Stimulated activated CD8-positive, alpha-beta memory T cell treated with anti-CD3 and anti-CD28 coated beads, Interleukin-7, amount 100 ng/mL, for 24 hours (primary cell): ENCODE results near the gene GLRA1.

Experiments used
- DNase-seq: peaks from one replicate; pipeline ENCODE4 v3.0.0-alpha.2; 2020; ENCODE audit warnings: low read depth

Gene GLRA1

DNA sequence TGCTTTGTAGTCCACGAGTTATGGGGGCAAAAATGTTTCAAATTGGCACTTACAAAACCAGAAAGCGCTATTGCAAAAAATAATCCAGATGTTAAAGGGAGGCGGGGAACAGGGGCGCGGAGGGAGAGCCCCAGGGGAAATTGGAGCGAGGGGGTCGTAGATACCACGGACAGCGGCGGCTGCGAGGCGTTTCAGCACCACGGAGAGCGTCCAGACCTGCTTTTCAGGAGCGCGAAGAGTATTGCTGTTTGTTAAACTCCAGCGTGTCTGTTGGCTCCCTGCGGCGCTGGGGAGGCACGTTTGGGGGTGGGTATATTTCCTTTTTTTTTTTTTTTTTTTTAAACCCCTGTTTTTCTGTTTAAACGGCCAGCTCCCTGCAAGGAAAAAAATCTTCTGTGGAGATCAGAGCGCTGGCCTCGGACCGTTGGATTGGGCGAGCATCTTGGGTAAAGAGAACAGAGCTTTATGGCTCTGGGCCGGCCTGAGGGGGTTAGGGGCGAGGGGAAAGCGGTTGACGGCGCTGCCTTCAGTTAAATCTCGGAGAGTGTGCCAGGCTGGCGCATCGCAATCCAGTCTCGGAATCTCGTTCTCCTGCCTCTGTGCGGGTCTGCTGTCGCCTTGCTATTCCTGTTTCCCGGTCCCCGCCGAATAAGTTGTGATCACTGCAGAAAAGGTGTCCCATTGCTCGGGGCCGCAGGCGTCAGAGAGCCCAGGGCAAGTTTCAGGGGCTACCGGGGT lies at the start of gene GLRA1:
GLRA1 (minus strand) TSS at position 288 of the 738 bp plus-strand sequence. CDS start 302 bp downstream, outside the sequence.
- DNase-seq: no peak

DNA sequence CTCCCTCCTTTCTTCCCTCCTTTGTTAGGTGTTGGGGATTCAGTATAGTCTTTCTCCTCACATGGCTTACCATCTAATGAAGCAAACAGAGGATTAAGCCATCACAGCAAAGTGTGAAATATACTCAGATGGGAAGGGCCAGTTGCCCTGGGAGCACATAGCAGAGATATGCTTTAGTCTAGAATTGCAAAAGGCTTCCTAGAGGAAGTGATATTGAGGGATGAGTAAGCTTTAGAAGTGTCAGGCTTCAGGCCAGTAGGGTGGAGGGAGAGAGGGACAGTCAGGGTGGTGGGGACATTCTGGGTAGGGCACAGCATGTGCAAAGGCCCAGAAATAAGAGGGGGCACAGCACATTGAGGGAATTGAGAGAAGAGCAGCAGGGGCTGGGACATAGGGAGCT lies 46.2 kb upstream of the GLRA1 start:
- DNase-seq: no peak

DNA sequence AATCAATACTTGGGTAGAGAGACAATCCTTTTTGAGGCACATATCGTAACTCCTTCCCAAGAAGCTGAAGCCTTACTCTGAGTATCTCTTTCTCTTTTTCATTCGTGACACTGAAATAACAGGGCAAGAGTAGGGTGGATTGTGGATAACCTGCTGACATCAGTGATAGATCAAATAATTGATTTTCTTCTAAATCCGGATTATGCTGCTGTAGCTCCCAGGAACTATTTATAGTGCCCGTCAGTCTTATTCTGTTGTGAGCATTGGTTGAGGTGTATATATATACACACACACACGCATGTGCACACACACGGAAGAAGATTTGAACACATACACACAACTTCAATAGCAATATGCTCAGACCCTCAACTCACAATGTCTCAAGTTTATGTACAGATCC lies 43.2 kb upstream of the GLRA1 start:
- no peak for DNase-seq

DNA sequence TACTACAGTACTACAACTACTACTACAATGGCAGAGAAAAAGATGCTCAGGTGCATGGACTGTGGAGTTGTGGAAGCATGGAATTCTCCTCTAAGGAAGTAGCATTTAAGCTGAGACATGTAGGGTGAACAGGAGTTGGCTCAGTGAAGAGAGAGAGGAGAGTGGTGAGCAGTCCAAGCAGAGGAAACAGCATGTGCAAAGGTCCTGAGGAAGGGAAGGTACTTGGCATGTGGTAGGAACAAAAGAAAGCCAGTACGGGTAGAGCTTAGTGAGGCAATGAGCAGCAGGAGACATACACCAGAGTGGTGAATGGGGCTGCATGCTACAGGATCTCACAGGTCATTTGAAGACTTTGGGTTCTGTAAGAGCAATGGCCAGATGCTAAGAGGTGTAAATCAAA lies 41.4 kb upstream of the GLRA1 start:
- no peak for DNase-seq

DNA sequence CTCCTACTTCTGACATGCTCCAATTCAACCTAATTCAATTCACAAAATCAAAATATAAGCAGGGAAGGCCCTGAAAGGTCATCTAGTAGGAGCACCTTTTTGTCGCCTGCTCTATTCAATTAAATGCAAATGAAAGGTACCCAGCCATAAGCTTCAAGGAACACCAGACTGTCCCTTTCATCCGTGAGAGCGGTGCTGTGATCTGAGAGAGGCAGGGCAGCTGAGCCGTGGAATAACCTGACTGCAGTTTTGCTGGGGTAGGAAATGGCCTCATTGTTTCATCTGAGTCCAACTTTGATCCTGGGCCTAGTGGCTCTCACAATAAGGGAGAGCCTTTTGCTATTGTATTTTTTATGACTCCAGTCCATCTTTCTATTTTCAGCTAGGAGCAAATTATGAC lies 39.8 kb upstream of the GLRA1 start:
- no peak for DNase-seq

DNA sequence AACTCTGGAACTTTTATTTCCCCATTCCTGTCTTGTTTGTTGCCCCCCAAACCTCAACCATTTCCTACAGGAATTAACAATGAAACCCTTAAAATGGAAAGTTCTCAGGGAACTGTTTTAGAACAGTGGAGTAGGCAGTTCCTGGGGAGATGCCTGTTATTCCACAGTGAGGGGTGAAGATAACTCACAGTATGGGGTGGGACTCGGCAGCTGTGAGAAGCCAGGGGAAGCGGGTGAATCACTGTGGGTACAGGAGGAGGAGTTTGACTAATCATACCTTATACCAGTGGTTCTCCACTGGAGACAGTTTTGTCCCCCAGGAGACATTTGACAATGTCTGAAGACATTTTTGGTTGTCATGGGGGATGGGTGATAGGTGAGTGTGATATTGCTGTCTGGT lies 36.9 kb upstream of the GLRA1 start:
- DNase-seq: no peak

DNA sequence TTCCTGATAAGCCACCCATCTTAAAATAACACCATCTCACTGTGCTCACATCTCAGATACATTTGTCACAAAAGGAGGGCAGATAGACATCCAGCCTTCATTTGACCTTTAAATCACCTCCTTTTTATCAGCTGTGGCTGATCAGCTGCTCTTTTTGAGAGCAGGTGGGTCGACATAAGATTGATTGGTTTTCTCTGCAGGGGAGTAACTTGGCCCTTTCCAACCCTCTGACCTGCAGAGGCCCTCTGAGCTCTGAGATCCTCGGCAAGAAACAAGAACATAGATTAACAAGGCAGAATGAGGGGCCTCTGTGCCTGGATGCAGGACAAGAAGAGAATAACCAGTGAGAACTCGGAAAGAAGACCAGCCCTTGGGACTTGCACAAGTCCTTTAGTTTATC lies 33.5 kb upstream of the GLRA1 start:
- DNase-seq: no peak

DNA sequence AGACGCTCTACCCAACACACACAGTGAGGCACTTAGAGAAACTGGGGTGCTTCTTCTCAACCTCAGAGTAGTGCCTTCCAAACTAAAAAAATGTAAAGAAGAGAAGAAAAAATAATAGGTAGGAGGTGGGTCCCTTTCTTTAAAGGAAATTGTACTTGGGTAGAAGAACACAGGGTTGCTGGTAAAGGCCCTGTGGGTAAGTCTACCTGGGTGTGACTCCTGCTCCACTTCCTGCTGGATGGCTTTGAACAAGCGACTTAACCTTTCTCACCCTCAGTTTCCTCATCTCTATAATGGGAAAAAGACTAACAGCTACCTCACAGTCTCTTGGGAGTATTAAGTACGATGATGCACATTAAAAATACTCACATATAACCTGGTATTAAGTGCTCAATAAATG lies 32.1 kb upstream of the GLRA1 start:
- DNase-seq: no peak

DNA sequence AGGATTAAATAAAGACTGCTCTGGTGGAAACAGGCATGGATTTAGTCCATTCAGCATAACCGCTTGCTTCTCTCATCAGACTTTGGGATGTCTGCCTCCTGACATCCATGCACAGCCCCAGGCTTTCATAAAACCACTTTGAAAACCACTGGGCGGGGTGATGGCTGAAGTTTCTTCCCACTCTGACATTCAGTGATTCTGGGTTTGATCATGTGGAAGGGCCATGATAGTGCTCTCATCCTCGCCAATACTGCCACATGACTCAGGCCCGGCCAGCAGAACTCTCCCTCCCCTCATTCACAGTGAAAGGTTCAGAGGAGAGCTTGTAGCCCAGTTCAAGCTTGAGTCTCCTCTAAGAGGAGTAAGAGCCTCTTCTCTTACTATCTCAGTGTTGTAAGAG lies 29.6 kb upstream of the GLRA1 start:
- DNase-seq: no peak

DNA sequence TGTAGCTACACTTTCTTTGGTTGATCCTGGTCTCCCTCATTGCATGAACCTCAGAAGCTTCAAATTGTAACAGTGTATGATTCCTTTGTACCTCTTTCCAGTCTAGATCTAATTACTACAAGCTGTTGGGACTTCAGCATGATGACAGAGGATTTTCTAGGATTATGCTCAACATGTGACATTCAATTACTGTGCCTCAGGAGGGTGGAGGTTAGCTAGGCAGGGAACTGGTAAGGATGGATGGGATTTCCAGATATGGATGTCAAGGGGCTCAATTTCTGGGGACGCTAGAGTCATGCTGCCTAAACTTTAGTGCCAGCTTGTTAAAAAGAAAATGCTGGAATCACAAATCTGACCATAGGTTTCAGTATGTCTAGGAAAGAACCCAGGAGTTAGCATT lies 29.2 kb upstream of the GLRA1 start:
- no peak for DNase-seq

DNA sequence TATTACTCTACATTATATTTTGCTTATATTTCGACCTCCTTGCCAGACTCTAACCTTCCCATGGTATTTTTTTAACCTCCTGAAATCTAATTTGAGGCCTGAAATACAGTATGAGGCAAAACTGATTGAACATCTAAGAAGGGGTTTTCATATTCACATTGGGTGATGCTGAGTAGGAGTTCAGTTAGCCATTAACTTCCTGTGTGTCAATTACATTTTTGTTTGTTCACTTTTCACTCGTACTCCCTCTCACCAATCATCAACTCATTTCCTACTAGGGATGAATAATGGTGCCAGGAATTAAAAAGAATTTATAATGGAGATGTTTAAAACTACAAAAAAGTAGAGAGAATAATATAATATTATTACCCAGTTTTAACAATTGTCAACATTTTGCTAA lies 27.6 kb upstream of the GLRA1 start:
- DNase-seq: no peak

DNA sequence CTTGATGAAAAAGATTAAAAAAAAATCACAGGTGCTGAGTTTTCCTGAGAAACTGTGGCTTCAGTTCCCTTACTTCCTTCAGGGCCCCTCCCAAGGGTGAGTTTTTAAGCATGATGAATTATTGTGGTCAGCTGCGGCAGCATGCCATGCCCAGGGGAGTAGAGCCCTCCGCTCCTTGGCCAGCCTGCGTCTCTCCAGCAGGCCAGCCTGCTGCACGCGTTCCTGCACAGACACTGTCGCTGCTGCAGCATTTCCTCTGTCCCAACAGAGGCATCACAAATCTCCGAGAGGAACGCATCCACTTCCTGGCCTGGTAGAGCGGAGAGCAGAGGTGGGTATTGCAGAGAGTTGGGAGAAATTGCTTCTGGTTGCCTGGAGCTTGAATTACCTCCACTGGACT lies 26.1 kb upstream of the GLRA1 start:
- DNase-seq: no peak

DNA sequence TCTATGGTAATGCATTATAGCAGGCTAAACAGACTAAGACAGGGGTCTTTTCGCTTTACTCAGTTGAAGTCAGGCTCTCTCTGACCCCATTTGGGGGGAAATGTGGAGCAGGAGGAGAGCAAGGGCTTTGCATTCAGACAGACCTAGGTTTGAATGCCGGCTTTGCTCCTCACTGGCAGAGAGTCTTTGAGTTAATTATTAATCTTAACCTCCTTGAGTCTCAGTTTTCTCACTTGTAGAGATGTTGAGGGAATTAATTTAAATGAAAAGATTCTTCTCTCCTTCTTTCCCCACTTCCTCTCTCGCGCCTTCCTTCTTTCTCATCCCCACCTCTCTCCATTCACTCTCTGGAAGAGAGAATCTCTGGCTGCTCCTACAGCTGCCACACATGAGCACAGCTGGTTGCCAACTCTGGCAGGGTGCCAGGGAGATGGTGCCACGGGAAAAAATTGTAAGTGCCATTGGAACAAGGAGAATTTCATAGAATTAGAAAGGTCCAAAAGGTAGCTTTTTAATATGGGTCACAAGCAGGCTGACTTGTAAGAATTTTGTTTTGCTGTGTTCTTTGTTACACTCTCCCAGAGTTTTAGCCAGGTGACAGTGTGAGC lies 25.2 kb upstream of the GLRA1 start:
- no peak for DNase-seq

DNA sequence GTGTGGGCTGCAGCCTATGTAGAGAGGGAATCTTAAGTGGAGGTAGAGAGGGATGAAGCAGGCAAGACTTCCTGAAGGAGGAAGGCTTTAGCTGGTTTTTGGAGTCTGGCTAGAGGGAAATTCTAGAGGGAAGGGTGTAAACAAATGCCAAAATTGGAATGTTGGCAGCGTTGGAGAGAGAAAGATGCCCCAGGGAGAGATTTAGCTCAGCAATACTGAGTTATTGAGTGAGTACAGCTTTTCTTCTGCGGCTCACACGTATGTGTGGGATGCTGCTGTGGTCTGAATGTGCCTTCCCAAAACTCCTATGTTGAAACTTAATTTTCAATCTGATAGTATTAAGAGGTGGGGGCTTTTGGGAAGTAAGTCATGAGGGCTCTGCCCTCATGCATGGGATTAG lies 24.5 kb upstream of the GLRA1 start:
- DNase-seq: no peak

DNA sequence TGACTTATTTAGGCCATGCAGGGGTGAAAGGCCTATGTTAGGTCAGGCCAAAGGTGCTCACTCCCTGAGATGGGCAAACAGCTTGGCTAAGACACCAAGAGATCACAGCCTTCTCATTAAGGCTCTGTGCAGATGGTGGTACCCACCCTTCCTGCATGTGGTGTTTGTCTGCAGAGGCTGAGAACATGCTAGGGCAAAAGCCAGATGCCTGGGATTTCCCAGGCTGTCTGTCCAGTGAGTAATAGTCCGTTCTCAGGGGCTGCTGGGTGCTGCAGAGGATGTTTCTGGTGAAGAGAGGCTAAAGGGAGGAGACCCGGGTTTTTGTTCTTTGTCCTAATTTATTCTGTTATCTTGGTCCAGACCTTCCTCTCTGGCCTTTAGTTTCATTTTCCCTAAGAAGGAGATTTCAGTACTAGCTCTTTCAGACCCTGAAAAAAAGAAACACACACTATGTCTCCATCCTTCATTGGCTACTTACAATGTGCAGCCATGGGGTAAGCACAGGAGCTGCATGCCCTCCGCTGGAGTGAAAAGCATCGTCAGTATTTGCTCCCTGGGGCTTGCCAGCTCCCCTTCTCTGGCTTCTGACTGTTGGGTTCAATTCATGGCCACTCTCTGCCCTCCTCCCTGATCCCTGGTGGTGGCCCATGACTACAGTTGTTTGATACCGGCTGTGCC lies 23.4 kb upstream of the GLRA1 start:
- no peak for DNase-seq

DNA sequence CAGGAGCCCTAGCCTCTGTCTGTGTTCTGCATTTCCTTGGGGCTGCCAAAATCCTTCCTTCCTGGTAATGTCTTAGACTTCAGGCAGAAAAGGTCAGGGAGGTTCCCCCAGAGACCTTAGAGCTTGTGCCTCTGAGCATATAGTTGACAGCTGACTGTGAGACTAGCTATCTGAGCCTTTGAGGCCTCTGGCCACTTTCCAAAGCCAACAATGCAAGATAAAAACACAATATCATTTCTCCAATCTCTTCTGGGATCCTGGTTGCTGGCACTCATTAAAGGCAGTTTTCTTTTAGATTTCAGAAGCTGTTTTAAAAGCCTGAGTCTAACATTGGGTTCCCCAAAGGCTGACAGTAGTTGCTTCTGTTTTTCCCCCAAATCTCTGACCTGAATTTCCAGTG lies 13.2 kb upstream of the GLRA1 start:
- no peak for DNase-seq

DNA sequence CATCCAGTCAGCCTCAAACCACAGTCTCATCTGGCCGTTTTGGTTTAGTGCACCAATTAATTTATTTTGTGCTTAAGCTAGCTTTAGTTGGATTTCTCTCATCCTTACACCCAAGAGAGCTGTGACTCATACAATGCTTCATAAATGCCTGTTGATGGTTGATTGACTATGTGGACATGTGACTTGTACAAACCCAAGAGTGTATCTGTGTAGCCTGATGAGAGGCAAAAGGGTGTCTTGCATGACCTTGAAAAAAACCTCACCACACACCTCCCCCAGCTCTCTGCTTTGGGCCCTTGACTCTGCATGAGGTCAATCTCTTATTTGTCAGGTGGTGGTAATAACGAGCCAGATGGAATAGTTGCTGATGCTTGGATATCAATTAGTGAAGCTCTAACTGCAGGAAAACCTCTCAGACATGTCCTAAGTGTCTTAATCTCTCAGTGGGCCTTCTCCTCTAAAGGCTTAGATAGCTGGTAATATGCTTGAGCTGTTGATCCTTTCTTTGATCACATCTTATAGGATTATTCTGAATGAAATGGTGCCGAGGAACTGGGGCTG lies 10.6 kb upstream of the GLRA1 start:
- DNase-seq: no peak

DNA sequence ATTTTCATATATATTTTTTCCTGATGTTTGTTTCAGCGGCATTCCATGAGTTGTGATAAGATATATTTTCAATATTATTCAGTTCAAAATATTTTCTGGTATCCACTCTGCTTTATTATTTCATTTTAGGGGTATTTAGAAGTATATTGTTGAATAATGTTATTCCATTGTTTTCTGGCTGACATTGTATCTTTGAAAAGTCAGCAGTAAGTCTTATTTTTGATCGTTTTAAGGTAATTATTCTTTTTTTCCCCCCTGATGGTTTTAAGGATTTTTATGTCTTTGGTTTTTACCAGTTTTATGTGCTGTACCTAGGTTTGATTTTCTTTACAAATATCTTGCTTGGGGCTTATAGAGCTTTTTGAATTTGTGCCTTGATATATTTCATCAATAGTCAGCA lies 6.6 kb upstream of the GLRA1 start:
- DNase-seq: no peak

DNA sequence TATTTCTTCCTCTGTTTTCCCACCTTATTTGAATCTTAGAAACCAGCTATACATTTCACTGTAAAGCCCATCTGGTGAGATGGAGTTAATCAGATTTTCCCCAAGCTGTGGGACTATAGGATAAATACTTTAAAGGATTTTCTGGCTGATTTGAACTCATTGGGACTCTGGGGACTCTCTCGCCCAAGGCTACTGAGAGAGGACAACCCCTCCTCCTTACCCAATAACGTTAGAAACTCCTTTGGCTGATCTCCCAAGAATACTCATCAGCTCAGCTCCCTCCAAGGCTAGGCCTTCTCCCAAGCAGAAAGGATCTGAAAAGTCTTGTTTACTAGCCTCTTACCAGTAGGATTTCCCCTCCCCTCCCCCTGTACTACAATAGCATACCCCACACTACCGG lies 1.5 kb upstream of the GLRA1 start:
- DNase-seq: no peak

DNA sequence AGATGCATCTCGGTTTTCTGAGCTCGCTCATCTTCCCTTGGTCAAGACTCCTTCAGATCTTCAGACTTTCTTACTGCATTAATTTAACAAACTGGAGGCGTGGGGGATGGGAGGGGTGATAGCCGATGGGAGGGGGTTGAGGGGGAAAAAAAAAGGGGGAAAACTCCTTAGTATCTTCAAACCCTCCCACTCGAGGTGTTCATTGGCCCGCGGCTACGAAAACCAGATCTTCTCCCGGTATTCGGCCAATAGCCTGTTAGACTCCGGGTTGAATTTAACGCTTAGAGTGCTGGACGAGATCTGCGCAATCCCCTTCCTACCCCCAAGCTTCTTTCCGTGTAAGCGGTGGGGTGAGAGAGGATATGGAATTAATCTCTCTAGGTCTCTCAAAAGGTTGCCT lies 689 bp upstream of the GLRA1 start:
- no peak for DNase-seq

DNA sequence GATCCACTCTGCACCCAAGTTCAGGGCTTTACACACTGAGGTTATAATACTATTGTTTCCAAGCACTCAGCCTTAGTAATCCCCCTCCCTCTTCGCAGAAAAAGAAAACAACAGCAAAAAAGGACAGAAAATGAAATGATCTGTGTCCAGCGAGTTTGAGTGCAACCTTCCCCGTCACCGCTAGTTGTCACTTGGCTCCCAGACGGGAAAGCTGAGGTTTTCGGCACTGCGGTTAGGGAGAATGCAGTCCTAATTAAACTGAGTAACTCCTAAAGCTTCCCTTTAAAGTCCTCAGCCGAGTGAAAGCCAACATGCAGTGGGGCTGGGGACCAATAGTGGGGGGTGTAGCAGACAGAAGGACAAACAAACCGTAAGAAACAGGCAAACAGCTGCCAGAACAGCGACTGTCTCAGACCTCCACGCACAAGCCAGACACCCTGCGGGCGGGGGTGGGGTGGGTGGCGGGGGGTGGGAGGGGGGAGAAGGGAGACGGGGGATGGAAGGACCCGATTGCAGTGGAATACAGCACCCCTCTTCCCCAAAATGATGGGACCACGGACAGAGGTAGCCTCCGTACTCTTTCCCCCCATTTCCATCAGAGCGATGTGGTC lies 680 bp downstream of the GLRA1 start:
- DNase-seq: no peak

DNA sequence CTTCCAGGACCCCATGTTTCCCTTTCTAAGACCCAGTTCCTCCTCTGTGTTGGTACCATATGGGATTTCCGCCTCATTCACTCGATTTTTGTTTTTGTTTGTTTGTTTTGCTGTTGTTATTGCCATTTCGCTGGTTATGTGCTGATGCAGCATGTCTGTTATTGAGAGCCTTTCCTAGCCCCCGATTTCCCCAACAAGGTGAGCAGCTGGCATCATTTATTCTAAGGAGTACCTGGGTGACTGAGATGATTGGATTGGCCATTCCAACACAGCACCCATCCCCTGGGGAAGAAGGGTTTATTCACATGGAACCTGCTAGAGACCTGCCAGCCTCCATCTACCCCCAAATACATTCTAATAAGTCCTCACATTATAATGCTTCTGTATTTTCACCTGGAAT lies 2.7 kb downstream of the GLRA1 start:
- DNase-seq: no peak

DNA sequence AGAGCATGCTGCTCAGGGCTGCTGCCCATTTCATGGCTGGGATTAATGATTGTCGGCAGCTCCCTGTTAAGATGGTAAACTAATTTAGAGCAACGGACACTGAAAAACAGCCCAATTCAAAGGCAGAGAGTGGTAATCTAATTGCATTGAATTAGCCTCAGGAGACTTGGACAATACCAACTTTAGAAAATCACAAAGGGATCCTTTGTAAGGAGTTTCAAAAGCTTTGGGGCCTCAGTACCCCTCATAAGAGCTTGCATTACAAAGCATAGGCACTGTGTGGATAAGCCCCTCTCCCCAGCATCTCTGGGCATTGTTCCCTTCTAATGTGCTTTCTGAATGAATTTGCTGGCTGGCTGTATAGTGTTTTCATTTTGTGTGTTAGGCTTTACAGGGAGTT lies 6.7 kb downstream of the GLRA1 start:
- DNase-seq: no peak
